ENCODE results near the gene PARD3. TPM values are rescaled to one million over a fixed set of nuclear protein-coding genes. Genes with fewer than 3 reads are reported as not detected.

PARD3 gene
- total RNA-seq, 1 donor from 2014 or later, result 97.8 TPM

GRCh38 chr10:34091635-34092195 is 723.4 kb downstream of the PARD3 start:
- H3K4me3 ChIP-seq (ENCODE audit: low read depth, low read length), result no peak overlapping the region
- TF ChIP-seq CTCF (conservative IDR thresholded peaks at IDR 0.05; ENCODE audit: low read depth, low read length), result no peak
- DNase-seq (ENCODE audit: low read depth), result no peak

GRCh38 chr10:34089253-34089652 is 725.8 kb downstream of the PARD3 start:
- no peak for TF ChIP-seq CTCF (conservative IDR thresholded peaks at IDR 0.05; ENCODE audit: low read depth, low read length)
- no peak overlapping the region for H3K4me3 ChIP-seq (ENCODE audit: low read depth, low read length)
- DNase-seq (ENCODE audit: low read depth), result no peak

GRCh38 chr10:34088208-34088794 is 726.8 kb downstream of the PARD3 start:
- no peak for DNase-seq (ENCODE audit: low read depth)
- no peak for TF ChIP-seq CTCF (conservative IDR thresholded peaks at IDR 0.05; ENCODE audit: low read depth, low read length)
- H3K4me3 ChIP-seq (ENCODE audit: low read depth, low read length), result no peak overlapping the region

- no peak for TF ChIP-seq CTCF (conservative IDR thresholded peaks at IDR 0.05; ENCODE audit: low read depth, low read length)
- H3K4me3 ChIP-seq (ENCODE audit: low read depth, low read length), result no peak overlapping the region
- no peak for DNase-seq (ENCODE audit: low read depth)
Observed at GRCh38 chr10:34087095-34087418, 728.0 kb downstream of the PARD3 start.

- DNase-seq (ENCODE audit: low read depth), result no peak
- no peak overlapping the region for H3K4me3 ChIP-seq (ENCODE audit: low read depth, low read length)
- no peak for TF ChIP-seq CTCF (conservative IDR thresholded peaks at IDR 0.05; ENCODE audit: low read depth, low read length)
Observed at GRCh38 chr10:34083567-34083966, 731.5 kb downstream of the PARD3 start.

GRCh38 chr10:34081948-34082347 is 733.1 kb downstream of the PARD3 start:
- TF ChIP-seq CTCF (conservative IDR thresholded peaks at IDR 0.05; ENCODE audit: low read depth, low read length), result no peak

GRCh38 chr10:34081347-34081743 is 733.8 kb downstream of the PARD3 start:
- DNase-seq (ENCODE audit: low read depth), result no peak
- H3K4me3 ChIP-seq (ENCODE audit: low read depth, low read length), result no peak overlapping the region
- TF ChIP-seq CTCF (conservative IDR thresholded peaks at IDR 0.05; ENCODE audit: low read depth, low read length), result no peak

More at GRCh38 chr10:34081948-34082347, 733.1 kb downstream of the PARD3 start:
- no peak for DNase-seq (ENCODE audit: low read depth)
- no peak overlapping the region for H3K4me3 ChIP-seq (ENCODE audit: low read depth, low read length)
